Upper lobe of right lung (tissue), 1 donor: ENCODE measurements around the gene HDDC3. TPM values are rescaled to one million over a fixed set of nuclear protein-coding genes. Genes with fewer than 3 reads are reported as not detected.

Experiments used
- ATAC-seq: fragments of 200-7000 bp; cut with Tn5 transposase; one replicate; pipeline ENCODE4 v1.9.1; 2020; ENCODE audit warnings: mild to moderate bottlenecking, moderate library complexity
- DNase-seq: peaks from one replicate; pipeline ENCODE4 v3.0.0-alpha.2; 2020
- H3K27ac ChIP-seq: fragments of 200-600 bp; one replicate; pipeline ENCODE4 v1.8.0; 2022
- H3K27me3 ChIP-seq: fragments of 200-600 bp; one replicate; pipeline ENCODE4 v1.8.0; 2022; ENCODE audit warnings: mild to moderate bottlenecking
- H3K36me3 ChIP-seq: fragments of 200-600 bp; one replicate; pipeline ENCODE4 v1.8.0; 2022
- H3K4me1 ChIP-seq: fragments of 200-600 bp; one replicate; pipeline ENCODE4 v1.8.0; 2022
- H3K4me3 ChIP-seq: fragments of 200-600 bp; one replicate; pipeline ENCODE4 v1.8.0; 2022; ENCODE audit warnings: mild to moderate bottlenecking
- H3K9me3 ChIP-seq: fragments of 200-600 bp; one replicate; pipeline ENCODE4 v1.8.0; 2022
- CTCF ChIP-seq: fragments of 200-600 bp; IDR thresholded peaks from one replicate; pipeline ENCODE4 v1.8.0; 2022; ENCODE audit warnings: antibody characterized with exemption
- intact Hi-C: fragments of 100-400 bp; cut with DNase I; formaldehyde crosslinking; loops from one replicate; pipeline ENCODE4 v1.11.0; 2022
- total RNA-seq: library from RNA; stranded (reverse); fragmentation: NEBNext Ultra II Directional; extraction: Animal tissue kit (Norgen Biotek cat#: 25700); gene quantifications from one replicate; pipeline ENCODE4 v1.2.1, GENCODE V29; 2021
- donor health status: DM: no; HTN: yes; CAD: no; lungs with severe emphysema.

Gene HDDC3
- total RNA-seq, 1 donor from 2014 or later = 12.4 TPM

GRCh38 chr15:90885432-90886290 lies 46.7 kb downstream of the HDDC3 start:
- Histone ChIP-seq H3K27me3 (no peaks in the 10 kb centered on the region), H3K4me3 (peak overlapping the region; percentile 76), H3K36me3 (peaks cover 59% of the 10 kb centered on the region), H3K9me3 (no peaks in the 10 kb centered on the region), H3K4me1 (peaks cover 30% of the 10 kb centered on the region), H3K27ac (peak overlapping the region; percentile 96)
- ATAC-seq (peak; percentile 78), DNase-seq (peak; percentile 91)
- intact Hi-C loops = loop anchor here (5.0 kb wide), 1 partner anchor 238 kb away; no protein-coding TSS in a partner anchor
- peak; percentile 99 for TF ChIP-seq CTCF

- peak overlapping the region; percentile 76 for H3K4me3 ChIP-seq
- intact Hi-C loops = loop anchor here (5.0 kb wide), 1 partner anchor 238 kb away; no protein-coding TSS in a partner anchor
- DNase-seq (no peak), ATAC-seq (peak; percentile 0)
- H3K4me1 ChIP-seq = peaks cover 30% of the 10 kb centered on the region
- H3K27me3 ChIP-seq = no peaks in the 10 kb centered on the region
- H3K9me3 ChIP-seq = no peaks in the 10 kb centered on the region
- H3K27ac ChIP-seq = peak overlapping the region; percentile 96
- no peak for TF ChIP-seq CTCF
- peaks cover 59% of the 10 kb centered on the region for H3K36me3 ChIP-seq
These were observed 47.5 kb downstream of the HDDC3 start for GRCh38 chr15:90884719-90885431.

GRCh38 chr15:90883976-90884718 lies 48.2 kb downstream of the HDDC3 start, which contains the start of gene FES:
FES (plus strand) TSS chr15:90884504; CDS start chr15:90885046, 542 bp downstream.
- Histone ChIP-seq H3K27me3 (no peaks in the 10 kb centered on the region), H3K27ac (peak within 1 kb of the TSS; percentile 96), H3K9me3 (no peaks in the 10 kb centered on the region), H3K4me1 (peaks cover 30% of the 10 kb centered on the region), H3K4me3 (peak within 1 kb of the TSS; percentile 76), H3K36me3 (peaks cover 59% of the 10 kb centered on the region)
- DNase-seq (peak; percentile 92), ATAC-seq (peak; percentile 78)
- intact Hi-C loops = no loop called here
- no peak for TF ChIP-seq CTCF

- Histone ChIP-seq H3K4me3 (peak overlapping the region; percentile 76), H3K9me3 (no peaks in the 10 kb centered on the region), H3K27ac (peak overlapping the region; percentile 96), H3K36me3 (peaks cover 60% of the 10 kb centered on the region), H3K27me3 (no peaks in the 10 kb centered on the region), H3K4me1 (peaks cover 30% of the 10 kb centered on the region)
- no peak for TF ChIP-seq CTCF
- no peak for ATAC-seq
- intact Hi-C loops = no loop called here
- DNase-seq = peak; percentile 63
These were observed 48.8 kb downstream of the HDDC3 start for GRCh38 chr15:90883526-90883975.
